Gastroesophageal sphincter (tissue), 3 donors: Measurements from ENCODE around the gene BAD.

Experiments
- EP300 ChIP-seq: sonication (generic); formaldehyde crosslinking; IDR thresholded peaks from one replicate; pipeline ENCODE4 v1.6.1; 2017; ENCODE audit warnings: antibody characterized with exemption, mild to moderate bottlenecking
- POLR2A ChIP-seq, 2 donors: fragments of 450-650 bp; IDR thresholded peaks; one replicate each; pipeline ENCODE4 v1.6.1; 2017; ENCODE audit warnings: antibody characterized with exemption in 2 of 2, mild to moderate bottlenecking in 2 of 2, moderate library complexity in 1 of 2
- POLR2AphosphoS5 ChIP-seq: sonication (generic); formaldehyde crosslinking; IDR thresholded peaks from one replicate; pipeline ENCODE4 v1.6.1; 2017; ENCODE audit warnings: antibody characterized with exemption
- TF ChIP-seq, protein P1 (sequence below), 4 experiments: fragments of 200-600 bp in 2 of 4; fragments of 450-650 bp in 2 of 4; sonication (generic) in 1 of 4; IDR thresholded peaks; one replicate each; pipeline ENCODE4 v1.5.1; 2017 to 2019; ENCODE audit warnings: antibody characterized with exemption in 4 of 4, mild to moderate bottlenecking in 2 of 4, moderate library complexity in 2 of 4

DNA sequence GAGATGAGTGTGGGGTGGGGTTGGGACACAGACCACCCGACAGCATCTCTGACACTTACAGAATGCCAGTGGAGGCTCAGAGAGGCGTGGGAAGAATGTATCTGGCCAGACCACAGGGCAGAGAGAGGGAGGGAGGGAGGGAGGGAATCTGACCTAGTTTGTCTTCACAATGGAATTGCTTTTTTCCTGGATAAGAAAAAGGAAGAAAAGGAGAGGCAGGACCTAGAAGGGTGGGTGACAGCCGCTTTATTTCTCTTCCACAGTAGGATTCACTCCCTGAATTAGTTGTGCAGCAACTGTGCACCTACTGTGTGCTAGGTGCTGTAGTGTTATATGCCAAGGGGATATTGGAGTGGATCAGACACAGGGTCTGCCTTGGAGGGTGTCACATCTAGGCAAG lies 10.3 kb upstream of the BAD start:
- TF ChIP-seq POLR2AphosphoS5 = no peak
- TF ChIP-seq, protein P1, sequence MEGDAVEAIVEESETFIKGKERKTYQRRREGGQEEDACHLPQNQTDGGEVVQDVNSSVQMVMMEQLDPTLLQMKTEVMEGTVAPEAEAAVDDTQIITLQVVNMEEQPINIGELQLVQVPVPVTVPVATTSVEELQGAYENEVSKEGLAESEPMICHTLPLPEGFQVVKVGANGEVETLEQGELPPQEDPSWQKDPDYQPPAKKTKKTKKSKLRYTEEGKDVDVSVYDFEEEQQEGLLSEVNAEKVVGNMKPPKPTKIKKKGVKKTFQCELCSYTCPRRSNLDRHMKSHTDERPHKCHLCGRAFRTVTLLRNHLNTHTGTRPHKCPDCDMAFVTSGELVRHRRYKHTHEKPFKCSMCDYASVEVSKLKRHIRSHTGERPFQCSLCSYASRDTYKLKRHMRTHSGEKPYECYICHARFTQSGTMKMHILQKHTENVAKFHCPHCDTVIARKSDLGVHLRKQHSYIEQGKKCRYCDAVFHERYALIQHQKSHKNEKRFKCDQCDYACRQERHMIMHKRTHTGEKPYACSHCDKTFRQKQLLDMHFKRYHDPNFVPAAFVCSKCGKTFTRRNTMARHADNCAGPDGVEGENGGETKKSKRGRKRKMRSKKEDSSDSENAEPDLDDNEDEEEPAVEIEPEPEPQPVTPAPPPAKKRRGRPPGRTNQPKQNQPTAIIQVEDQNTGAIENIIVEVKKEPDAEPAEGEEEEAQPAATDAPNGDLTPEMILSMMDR (IDR thresholded peaks at IDR 0.05) = no peak
- no peak for TF ChIP-seq POLR2A (IDR thresholded peaks at IDR 0.05)
- no peak for TF ChIP-seq EP300
